ENCODE data around the gene CKM. TPM values are rescaled to one million over a fixed set of nuclear protein-coding genes. Genes with fewer than 3 reads are reported as not detected.
"Not testable (repeated sequence)": the region's sequence is repeated elsewhere in the genome, so short reads cannot be mapped to it uniquely, and the experiment has no call there.

The CKM gene
- total RNA-seq, 2 donors from 2014 or later: 0.85 to 3.0 TPM

GRCh38 chr19:45276284-45276687, 46.4 kb downstream of the CKM start:
- H3K9me3 ChIP-seq: no peaks in the 10 kb centered on the region
- peaks cover 62% of the 10 kb centered on the region for H3K36me3 ChIP-seq
- H3K27ac ChIP-seq: no peak overlapping the region
- no peaks in the 10 kb centered on the region for H3K4me1 ChIP-seq (ENCODE audit: control insufficient read depth in 1 of 2, low read depth in 2 of 2)
- ATAC-seq (ENCODE audit: insufficient number of reproducible peaks, low FRiP score, low read depth): no peak
- H3K4me3 ChIP-seq: no peak overlapping the region
- TF ChIP-seq CTCF (IDR thresholded peaks at IDR 0.05): no peak
- H3K27me3 ChIP-seq (replicated peaks; ENCODE audit: insufficient read depth): no peaks in the 10 kb centered on the region
- no peak for DNase-seq (ENCODE audit: low spot score)

DNA sequence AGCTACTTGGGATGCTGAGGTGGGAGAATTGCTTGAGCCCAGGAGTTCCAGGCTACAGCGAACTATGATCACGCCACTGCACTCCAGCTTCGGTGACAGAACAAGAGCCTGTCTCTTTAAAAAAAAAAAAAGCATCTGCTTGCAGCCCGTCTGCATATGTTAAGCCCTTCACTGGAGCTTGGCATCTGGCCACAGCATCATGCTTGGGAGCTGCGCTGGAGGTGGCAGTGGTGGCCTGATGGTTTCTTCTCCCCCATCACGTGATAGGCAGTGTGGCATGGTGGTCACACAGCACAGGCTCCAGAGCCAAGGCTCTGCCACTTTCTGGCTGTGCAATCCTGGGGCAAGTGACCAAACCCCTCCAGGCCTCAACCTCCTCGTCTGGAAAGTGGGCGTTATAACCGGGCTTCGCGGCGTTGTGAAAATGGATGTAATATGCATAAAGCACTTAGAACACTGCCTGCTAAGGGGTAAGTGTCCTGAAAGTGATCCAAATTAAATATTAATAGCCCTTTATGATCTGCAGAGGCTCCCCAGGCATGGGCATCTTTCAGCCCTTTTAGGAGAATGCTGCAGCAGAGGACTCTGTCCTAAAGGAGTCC, 47.2 kb downstream of the CKM start:
- Histone ChIP-seq H3K27ac (no peak overlapping the region), H3K36me3 (peaks cover 64% of the 10 kb centered on the region)

GRCh38 chr19:45273521-45273855, 49.2 kb downstream of the CKM start:
- TF ChIP-seq CTCF (IDR thresholded peaks at IDR 0.05): no peak
- no peaks in the 10 kb centered on the region for H3K4me1 ChIP-seq (ENCODE audit: control insufficient read depth in 1 of 2, low read depth in 2 of 2)
- no peak for ATAC-seq (ENCODE audit: insufficient number of reproducible peaks, low FRiP score, low read depth)
- no peak for DNase-seq (ENCODE audit: low spot score)
- no peaks in the 10 kb centered on the region for H3K27me3 ChIP-seq (replicated peaks; ENCODE audit: insufficient read depth)
- no peaks in the 10 kb centered on the region for H3K9me3 ChIP-seq
- no peak overlapping the region for H3K27ac ChIP-seq
- H3K36me3 ChIP-seq: peaks cover 60% of the 10 kb centered on the region
- H3K4me3 ChIP-seq: no peak overlapping the region

More for the DNA sequence above, 47.2 kb downstream of the CKM start:
- DNase-seq (ENCODE audit: low spot score): no peak
- Histone ChIP-seq H3K4me1 (ENCODE audit: control insufficient read depth in 1 of 2, low read depth in 2 of 2) (no peaks in the 10 kb centered on the region), H3K9me3 (no peaks in the 10 kb centered on the region), H3K27me3 (replicated peaks; ENCODE audit: insufficient read depth) (no peaks in the 10 kb centered on the region), H3K4me3 (no peak overlapping the region)
- no peak for ATAC-seq (ENCODE audit: insufficient number of reproducible peaks, low FRiP score, low read depth)
- TF ChIP-seq CTCF (IDR thresholded peaks at IDR 0.05): no peak

DNA sequence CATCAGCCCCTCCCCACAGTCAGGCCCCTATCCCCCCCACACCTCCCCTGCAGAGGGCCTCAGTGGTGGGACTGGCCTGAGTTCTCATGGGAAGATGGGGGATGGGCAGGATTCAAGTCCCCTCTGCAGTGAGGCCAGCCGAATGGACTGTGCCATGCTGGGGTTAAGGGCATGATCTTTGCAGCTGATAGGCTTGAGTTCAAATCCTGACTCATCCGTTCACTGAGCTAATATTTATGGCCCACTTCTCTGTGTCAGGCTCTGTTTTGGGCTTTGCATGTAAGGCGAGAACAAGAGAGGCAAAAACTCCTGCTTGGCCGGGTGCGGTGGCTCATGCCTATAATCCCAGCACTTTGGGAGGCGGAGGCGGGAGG, 51.0 kb downstream of the CKM start:
- H3K4me3 ChIP-seq: no peak overlapping the region
- DNase-seq (ENCODE audit: low spot score): no peak
- peaks cover 54% of the 10 kb centered on the region for H3K36me3 ChIP-seq

DNA sequence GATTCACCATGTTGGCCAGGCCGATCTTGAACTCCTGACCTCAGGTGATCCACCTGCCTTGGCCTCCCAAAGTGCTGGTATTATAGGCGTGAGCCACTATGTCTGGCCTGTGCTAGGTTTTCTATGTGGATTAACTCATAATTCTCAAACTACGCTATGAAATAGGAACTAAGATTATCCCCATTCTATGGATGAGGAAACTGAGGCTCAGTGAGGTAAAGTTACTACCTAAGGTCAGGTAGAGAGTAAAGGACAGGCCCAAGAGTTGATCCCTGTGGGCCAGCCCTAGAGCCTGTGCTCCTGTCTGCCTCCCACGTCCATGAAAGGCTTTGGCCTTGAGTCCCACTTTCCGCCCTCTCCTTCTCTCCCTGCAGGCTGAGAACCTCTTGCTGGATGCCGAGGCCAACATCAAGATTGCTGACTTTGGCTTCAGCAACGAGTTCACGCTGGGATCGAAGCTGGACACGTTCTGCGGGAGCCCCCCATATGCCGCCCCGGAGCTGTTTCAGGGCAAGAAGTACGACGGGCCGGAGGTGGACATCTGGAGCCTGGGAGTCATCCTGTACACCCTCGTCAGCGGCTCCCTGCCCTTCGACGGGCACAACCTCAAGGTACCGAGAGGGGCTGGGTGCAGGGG, 51.5 kb downstream of the CKM start:
- peaks cover 56% of the 10 kb centered on the region for H3K36me3 ChIP-seq
- ATAC-seq (ENCODE audit: insufficient number of reproducible peaks, low FRiP score, low read depth) (no peak), DNase-seq (ENCODE audit: low spot score) (no peak)
- no peaks in the 10 kb centered on the region for H3K9me3 ChIP-seq
- no peak for TF ChIP-seq CTCF (IDR thresholded peaks at IDR 0.05)
- H3K27me3 ChIP-seq (replicated peaks; ENCODE audit: insufficient read depth): no peaks in the 10 kb centered on the region
- no peaks in the 10 kb centered on the region for H3K4me1 ChIP-seq (ENCODE audit: control insufficient read depth in 1 of 2, low read depth in 2 of 2)
- no peak overlapping the region for H3K4me3 ChIP-seq
- no peak overlapping the region for H3K27ac ChIP-seq

More for the DNA sequence above, 51.0 kb downstream of the CKM start:
- Histone ChIP-seq H3K27ac (no peak overlapping the region), H3K9me3 (no peaks in the 10 kb centered on the region), H3K27me3 (replicated peaks; ENCODE audit: insufficient read depth) (no peaks in the 10 kb centered on the region), H3K4me1 (ENCODE audit: control insufficient read depth in 1 of 2, low read depth in 2 of 2) (no peaks in the 10 kb centered on the region)
- ATAC-seq (ENCODE audit: insufficient number of reproducible peaks, low FRiP score, low read depth): no peak
- TF ChIP-seq CTCF (IDR thresholded peaks at IDR 0.05): no peak

DNA sequence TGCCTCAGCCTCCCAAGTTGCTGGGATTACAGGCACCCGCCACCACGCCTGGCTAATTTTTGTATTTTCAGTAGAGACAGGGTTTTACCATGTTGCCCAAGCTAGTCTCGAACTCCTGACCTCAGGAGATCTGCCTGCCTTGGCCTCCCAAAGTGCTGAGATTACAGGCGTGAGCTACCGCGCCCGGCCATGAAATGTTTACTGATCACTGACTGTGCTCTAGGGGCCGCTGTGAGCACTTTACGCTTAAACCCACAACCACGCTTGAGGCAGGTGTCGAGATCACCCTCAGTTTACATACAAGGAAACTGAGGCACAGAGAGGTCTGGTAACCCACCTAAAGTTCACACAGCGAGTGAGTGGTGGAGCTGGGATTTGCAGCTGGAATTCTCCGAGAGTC, 52.7 kb downstream of the CKM start:
- not testable (repeated sequence) for ATAC-seq (ENCODE audit: insufficient number of reproducible peaks, low FRiP score, low read depth); H3K27ac ChIP-seq; H3K27me3 ChIP-seq (replicated peaks; ENCODE audit: insufficient read depth); DNase-seq (ENCODE audit: low spot score); H3K9me3 ChIP-seq; H3K4me3 ChIP-seq; H3K4me1 ChIP-seq (ENCODE audit: control insufficient read depth in 1 of 2, low read depth in 2 of 2)
- peaks cover 51% of the 10 kb centered on the region for H3K36me3 ChIP-seq
